A549 (cell line): ENCODE data around the gene BSDC1. TPM values are rescaled to one million over a fixed set of nuclear protein-coding genes. Genes with fewer than 3 reads are reported as not detected.

ENCODE experiments used
- ATAC-seq, 2 experiments: fragments of 200-7000 bp in 1 of 2; fragments of >200 bp in 1 of 2; cut with Nextera tagmentation in 1 of 2; cut with Tn5 transposase in 1 of 2; 3 replicates each; pipeline versions ENCODE4 v1.8.0 to v1.9.1; 2018 to 2020; ENCODE audit warnings: mild to moderate bottlenecking in 1 of 2, moderate library complexity in 1 of 2
- CTCF ChIA-PET: fragments of 300-600 bp; sonication (Branson Sonifier 250); formaldehyde crosslinking; extraction: SDS; loops from one replicate; lab custom pipeline; 2021; ENCODE audit warnings: antibody characterized with exemption, inconsistent platforms; lab: Yijun Ruan, JAX
- POLR2A ChIA-PET: fragments of 350-600 bp; formaldehyde crosslinking; extraction: SDS; loops from one replicate; lab custom pipeline; 2021; ENCODE audit warnings: antibody characterized with exemption, inconsistent platforms; lab: Yijun Ruan, JAX
- DNase-seq, 2 experiments: peaks; one replicate each; pipeline versions ENCODE4 v3.0.0 to v3.0.0-alpha.2; 2011 to 2016; ENCODE audit warnings: low read depth in 1 of 2, low spot score in 1 of 2
- FAIRE-seq: peaks from 2 replicates; lab custom pipeline; 2011; peaks lifted over from hg19 to GRCh38; lab: Jason Lieb, UNC
- H3K27ac ChIP-seq, 2 experiments: fragments of >200 bp; sonication (Bioruptor Twin); formaldehyde crosslinking; 3 replicates each; pipeline ENCODE4 v1.5.1; 2016 to 2017
- H3K4me1 ChIP-seq: fragments of >200 bp; sonication (Bioruptor Twin); formaldehyde crosslinking; 3 replicates; pipeline ENCODE4 v1.6.1; 2016
- H3K4me2 ChIP-seq: fragments of >200 bp; sonication (Bioruptor Twin); formaldehyde crosslinking; 3 replicates; pipeline ENCODE4 v1.6.1; 2016
- H3K4me3 ChIP-seq: fragments of >200 bp; sonication (Bioruptor Twin); formaldehyde crosslinking; 3 replicates; pipeline ENCODE4 v1.5.1; 2016
- H3K9me3 ChIP-seq: fragments of >200 bp; sonication (Bioruptor Twin); formaldehyde crosslinking; 3 replicates; pipeline ENCODE4 v1.6.1; 2016
- BHLHE40 ChIP-seq: IDR thresholded peaks from 2 replicates; pipeline ENCODE4 v1.6.1; 2012; ENCODE audit warnings: low read depth, low read length, inconsistent platforms
- CEBPB ChIP-seq, 2 experiments: fragments of >200 bp in 1 of 2; sonication (Bioruptor Twin) in 1 of 2; formaldehyde crosslinking in 1 of 2; IDR thresholded peaks; 2 replicates each; pipeline ENCODE4 v1.6.1; 2012 to 2016
- CHD4 ChIP-seq: fragments of 200-600 bp; sonication (generic); IDR thresholded peaks from 2 replicates; pipeline ENCODE4 v1.6.1; 2016; ENCODE audit warnings: antibody characterized with exemption, mild to moderate bottlenecking, borderline replicate concordance
- CTCF ChIP-seq: fragments of >200 bp; sonication (Bioruptor Twin); formaldehyde crosslinking; IDR thresholded peaks from 3 replicates; pipeline ENCODE4 v1.5.1; 2016
- EHF ChIP-seq: fragments of 250-450 bp; sonication (Bioruptor Pico); IDR thresholded peaks from 2 replicates; pipeline ENCODE4 v1.5.0; 2020; ENCODE audit warnings: mild to moderate bottlenecking
- EP300 ChIP-seq, 2 experiments: fragments of >200 bp; sonication (Bioruptor Twin); formaldehyde crosslinking; IDR thresholded peaks; 2 replicates in 1 of 2; 3 replicates in 1 of 2; pipeline ENCODE4 v1.6.1; 2016 to 2017
- FOSB ChIP-seq: fragments of 250-450 bp; sonication (Bioruptor Pico); IDR thresholded peaks from 2 replicates; pipeline ENCODE4 v1.5.0; 2020; ENCODE audit warnings: mild to moderate bottlenecking, moderate library complexity
- FOSL2 ChIP-seq, 2 experiments: fragments of 450-650 bp in 1 of 2; fragments of >200 bp in 1 of 2; sonication (Bioruptor Twin) in 1 of 2; formaldehyde crosslinking; IDR thresholded peaks; 2 replicates each; pipeline versions ENCODE4 v1.5.0 to v1.6.1; 2016 to 2020; ENCODE audit warnings: mild to moderate bottlenecking in 1 of 2, moderate library complexity in 1 of 2
- FOXS1 ChIP-seq: fragments of 250-450 bp; sonication (Bioruptor Pico); IDR thresholded peaks from 2 replicates; pipeline ENCODE4 v1.5.0; 2020; ENCODE audit warnings: mild to moderate bottlenecking, moderate library complexity
- GATA3 ChIP-seq: IDR thresholded peaks from 2 replicates; pipeline ENCODE4 v1.6.1; 2012; ENCODE audit warnings: borderline replicate concordance
- HOXB5 ChIP-seq: fragments of 250-450 bp; sonication (Bioruptor Pico); IDR thresholded peaks from 2 replicates; pipeline ENCODE4 v1.5.0; 2020; ENCODE audit warnings: mild to moderate bottlenecking, moderate library complexity
- KDM1A ChIP-seq: fragments of 200-600 bp; sonication (generic); IDR thresholded peaks from 2 replicates; pipeline ENCODE4 v1.6.1; 2016; ENCODE audit warnings: low read depth, mild to moderate bottlenecking
- KDM5A ChIP-seq: fragments of 200-600 bp; sonication (generic); IDR thresholded peaks from 2 replicates; pipeline ENCODE4 v1.6.1; 2016; ENCODE audit warnings: antibody characterized with exemption, mild to moderate bottlenecking
- MAFK ChIP-seq: fragments of 450-650 bp; IDR thresholded peaks from 2 replicates; pipeline ENCODE4 v1.6.1; 2014; ENCODE audit not compliant: partially characterized antibody
- MAZ ChIP-seq: fragments of 150-350 bp; IDR thresholded peaks from 2 replicates; pipeline ENCODE4 v1.6.1; 2014; ENCODE audit warnings: antibody characterized with exemption, low read depth, low read length, borderline replicate concordance
- NPAS2 ChIP-seq: fragments of 250-450 bp; sonication (Bioruptor Pico); IDR thresholded peaks from 2 replicates; pipeline ENCODE4 v1.8.0; 2022; ENCODE audit warnings: mild to moderate bottlenecking, moderate library complexity, borderline replicate concordance
- NR3C1 ChIP-seq: fragments of >200 bp; sonication (Bioruptor Twin); formaldehyde crosslinking; IDR thresholded peaks from 3 replicates; pipeline ENCODE4 v1.6.1; 2017
- PHF8 ChIP-seq: fragments of 200-600 bp; sonication (generic); IDR thresholded peaks from 2 replicates; pipeline ENCODE4 v1.6.1; 2016; ENCODE audit warnings: low read depth, mild to moderate bottlenecking, antibody characterized with exemption, moderate library complexity, borderline replicate concordance
- POLR2A ChIP-seq: IDR thresholded peaks from 2 replicates; pipeline ENCODE4 v1.6.1; 2012; ENCODE audit warnings: mild to moderate bottlenecking, low read length
- POLR2AphosphoS2 ChIP-seq: conservative IDR thresholded peaks from 2 replicates; pipeline ENCODE4 v1.6.1; 2012; ENCODE audit warnings: low read length, improper control_type of control experiment, inconsistent platforms
- RARB ChIP-seq: fragments of 250-450 bp; sonication (Bioruptor Pico); IDR thresholded peaks from 2 replicates; pipeline ENCODE4 v1.8.0; 2021; ENCODE audit warnings: mild to moderate bottlenecking, moderate library complexity
- RCOR1 ChIP-seq: fragments of 150-350 bp; IDR thresholded peaks from 2 replicates; pipeline ENCODE4 v1.6.1; 2014; ENCODE audit warnings: antibody characterized with exemption, low read length, low read depth
- REST ChIP-seq: fragments of 200-600 bp; sonication (generic); IDR thresholded peaks from 2 replicates; pipeline ENCODE4 v1.6.1; 2016; ENCODE audit warnings: antibody characterized with exemption, mild to moderate bottlenecking, moderate library complexity
- RFX5 ChIP-seq: fragments of 450-650 bp; IDR thresholded peaks from 2 replicates; pipeline ENCODE4 v1.7.1; 2014; ENCODE audit warnings: antibody characterized with exemption, mild to moderate bottlenecking, moderate library complexity
- RNF2 ChIP-seq: fragments of 200-600 bp; sonication (generic); IDR thresholded peaks from 2 replicates; pipeline ENCODE4 v1.6.1; 2016; ENCODE audit warnings: low read depth, mild to moderate bottlenecking, antibody characterized with exemption, moderate library complexity, borderline replicate concordance
- SMC3 ChIP-seq: fragments of >200 bp; sonication (Bioruptor Twin); formaldehyde crosslinking; IDR thresholded peaks from 3 replicates; pipeline ENCODE4 v1.6.1; 2018; ENCODE audit warnings: inconsistent platforms
- TFCP2L1 ChIP-seq: fragments of 250-450 bp; sonication (Bioruptor Pico); IDR thresholded peaks from 2 replicates; pipeline ENCODE4 v1.5.0; 2021; ENCODE audit warnings: mild to moderate bottlenecking
- ZFP36 ChIP-seq: fragments of 450-650 bp; IDR thresholded peaks from 2 replicates; pipeline ENCODE4 v1.6.1; 2014; ENCODE audit warnings: borderline replicate concordance; ENCODE audit not compliant: partially characterized antibody
- whole genome bisulfite sequencing: methylation state at CpG from one replicate; pipeline ENCODE4 v1.1.6; 2017; ENCODE audit errors: missing lambda C conversion rate; 5-methylcytosine and 5-hydroxymethylcytosine counted together
- polyA plus RNA-seq, 4 experiments: library from polyadenylated mRNA; depleted of rRNA in 3 of 4; stranded (reverse); fragments of >200 nt; fragmentation: RNase III in 1 of 4; extraction: RNeasy Plus Mini Kit Qiagen cat#74134 plus additional on column Dnase treatment in 1 of 4; gene quantifications; 2 replicates in 3 of 4; 3 replicates in 1 of 4; pipeline ENCODE4 v1.2.3, GENCODE V29; 2011 to 2017

The BSDC1 gene
- polyA plus RNA-seq, 2 of the 4 experiments (the other 2 are of a cell fraction) = 19.9 to 22.7 TPM

GRCh38 chr1:32376199-32376598, 18.0 kb downstream of the BSDC1 start:
- DNase-seq (no peak), ATAC-seq (no peak), FAIRE-seq (no peak)
- H3K9me3 ChIP-seq = no peaks in the 10 kb centered on the region
- H3K4me1 ChIP-seq = no peaks in the 10 kb centered on the region
- WGBS = 93% methylated on average over 11 of the region's 11 CpGs
- CTCF ChIA-PET = no interaction called here
- no peak overlapping the region for H3K27ac ChIP-seq
- H3K4me3 ChIP-seq = no peak overlapping the region
- H3K4me2 ChIP-seq = no peak overlapping the region
- POLR2A ChIA-PET = no interaction called here
- no peak for TF ChIP-seq RNF2
- TF ChIP-seq FOXS1 = no peak
- TF ChIP-seq PHF8 = no peak
- no peak for TF ChIP-seq NPAS2 (CRISPR knock-in tag)
- TF ChIP-seq RARB (CRISPR knock-in tag) = no peak
- TF ChIP-seq CHD4 = no peak
- TF ChIP-seq BHLHE40 = no peak
- no peak for TF ChIP-seq RCOR1
- no peak for TF ChIP-seq GATA3
- no peak for TF ChIP-seq KDM1A
- no peak for TF ChIP-seq HOXB5 (CRISPR knock-in tag)
- no peak for TF ChIP-seq TFCP2L1 (CRISPR knock-in tag)
- no peak for TF ChIP-seq FOSB (CRISPR knock-in tag)
- no peak for TF ChIP-seq KDM5A
- no peak for TF ChIP-seq RFX5
- TF ChIP-seq MAFK = no peak
- no peak for TF ChIP-seq EP300 (IDR thresholded peaks at IDR 0.05)
- TF ChIP-seq ZFP36 = no peak
- TF ChIP-seq NR3C1 = no peak

- no peak for FAIRE-seq
- H3K4me3 ChIP-seq = no peak overlapping the region
- H3K9me3 ChIP-seq = no peaks in the 10 kb centered on the region
- no peak overlapping the region for H3K27ac ChIP-seq
- POLR2A ChIA-PET = no interaction called here
- H3K4me1 ChIP-seq = no peaks in the 10 kb centered on the region
- 58% methylated on average over 1 of the region's 1 CpG for WGBS
- no peak overlapping the region for H3K4me2 ChIP-seq
- CTCF ChIA-PET = no interaction called here
- TF ChIP-seq REST = no peak
- no peak for TF ChIP-seq FOSL2 (IDR thresholded peaks at IDR 0.05)
- TF ChIP-seq FOSL2 (CRISPR knock-in tag; IDR thresholded peaks at IDR 0.05) = no peak
- no peak for TF ChIP-seq POLR2AphosphoS2
- no peak for TF ChIP-seq FOSB (CRISPR knock-in tag)
- TF ChIP-seq MAZ = no peak
- TF ChIP-seq CTCF = no peak
- no peak for TF ChIP-seq BHLHE40
- TF ChIP-seq POLR2A = no peak
- no peak for TF ChIP-seq SMC3
- TF ChIP-seq EHF (CRISPR knock-in tag) = no peak
- TF ChIP-seq CEBPB (IDR thresholded peaks at IDR 0.05) = no peak
- TF ChIP-seq, all 56 proteins: peak for 0
- no peak for DNase-seq
- no peak for ATAC-seq
These were observed 20.1 kb downstream of the BSDC1 start for GRCh38 chr1:32373996-32374592.
